Neutrophil (primary cell): ENCODE measurements around the gene ARFGAP3.

ENCODE experiments used
- H3K27ac ChIP-seq: fragments of 200-600 bp; sonication (generic); 2 replicates; pipeline ENCODE4 v1.5.1; 2016; ENCODE audit warnings: mild to moderate bottlenecking, moderate library complexity
- H3K27me3 ChIP-seq: fragments of 200-600 bp; sonication (generic); 2 replicates; pipeline ENCODE4 v1.6.0; 2016; ENCODE audit warnings: mild to moderate bottlenecking
- H3K36me3 ChIP-seq: fragments of 200-600 bp; sonication (generic); 2 replicates; pipeline ENCODE4 v1.5.1; 2017
- H3K4me1 ChIP-seq, 2 experiments: fragments of 200-600 bp in 1 of 2; sonication (generic) in 1 of 2; 1 replicate in 1 of 2; 2 replicates in 1 of 2; pipeline versions ENCODE4 v1.5.1 to v1.6.1; 2013 to 2016; ENCODE audit warnings: low read depth in 1 of 2, low read length in 1 of 2, mild to moderate bottlenecking in 1 of 2, moderate library complexity in 1 of 2; ENCODE audit not compliant: control insufficient read depth in 1 of 2, insufficient read depth in 1 of 2
- H3K4me3 ChIP-seq, 2 experiments: fragments of 200-600 bp in 1 of 2; sonication (generic) in 1 of 2; 1 replicate in 1 of 2; 2 replicates in 1 of 2; pipeline ENCODE4 v1.5.1; 2013 to 2016; ENCODE audit warnings: low read depth in 1 of 2, low read length in 1 of 2, mild to moderate bottlenecking in 1 of 2, moderate library complexity in 1 of 2
- H3K9me3 ChIP-seq: fragments of 200-600 bp; sonication (generic); 2 replicates; pipeline ENCODE4 v1.5.1; 2016
- TF ChIP-seq, protein P1 (sequence below): fragments of 200-600 bp; sonication (generic); IDR thresholded peaks from 2 replicates; pipeline ENCODE4 v1.5.1; 2016; ENCODE audit warnings: antibody characterized with exemption

Gene ARFGAP3

DNA sequence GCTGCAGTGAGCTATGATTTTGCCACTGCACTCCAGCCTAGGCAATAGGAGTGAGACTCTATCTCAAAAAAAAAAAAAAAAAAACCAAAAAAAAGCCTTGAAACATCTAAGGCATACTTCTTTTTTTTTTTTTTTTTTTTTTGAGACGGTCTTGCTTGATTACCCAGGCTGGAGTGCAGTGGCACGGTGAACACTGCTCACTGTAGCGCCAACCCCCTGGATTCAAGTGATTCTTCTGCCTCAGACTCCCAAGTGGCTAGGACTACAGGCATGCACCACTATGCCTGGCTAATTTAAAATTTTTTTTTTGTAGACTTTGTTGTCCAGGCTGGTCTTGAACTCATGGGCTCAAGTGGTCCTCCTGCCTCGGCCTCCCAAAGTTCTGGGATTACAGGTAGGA lies 19.5 kb downstream of the ARFGAP3 start:
- TF ChIP-seq, protein P1, sequence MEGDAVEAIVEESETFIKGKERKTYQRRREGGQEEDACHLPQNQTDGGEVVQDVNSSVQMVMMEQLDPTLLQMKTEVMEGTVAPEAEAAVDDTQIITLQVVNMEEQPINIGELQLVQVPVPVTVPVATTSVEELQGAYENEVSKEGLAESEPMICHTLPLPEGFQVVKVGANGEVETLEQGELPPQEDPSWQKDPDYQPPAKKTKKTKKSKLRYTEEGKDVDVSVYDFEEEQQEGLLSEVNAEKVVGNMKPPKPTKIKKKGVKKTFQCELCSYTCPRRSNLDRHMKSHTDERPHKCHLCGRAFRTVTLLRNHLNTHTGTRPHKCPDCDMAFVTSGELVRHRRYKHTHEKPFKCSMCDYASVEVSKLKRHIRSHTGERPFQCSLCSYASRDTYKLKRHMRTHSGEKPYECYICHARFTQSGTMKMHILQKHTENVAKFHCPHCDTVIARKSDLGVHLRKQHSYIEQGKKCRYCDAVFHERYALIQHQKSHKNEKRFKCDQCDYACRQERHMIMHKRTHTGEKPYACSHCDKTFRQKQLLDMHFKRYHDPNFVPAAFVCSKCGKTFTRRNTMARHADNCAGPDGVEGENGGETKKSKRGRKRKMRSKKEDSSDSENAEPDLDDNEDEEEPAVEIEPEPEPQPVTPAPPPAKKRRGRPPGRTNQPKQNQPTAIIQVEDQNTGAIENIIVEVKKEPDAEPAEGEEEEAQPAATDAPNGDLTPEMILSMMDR: no peak
- H3K27me3 ChIP-seq: no peaks in the 10 kb centered on the region
- H3K9me3 ChIP-seq: no peaks in the 10 kb centered on the region
- H3K27ac ChIP-seq: no peak overlapping the region
- no peaks in the 10 kb centered on the region for H3K4me1 ChIP-seq
- peaks cover 62% of the 10 kb centered on the region for H3K36me3 ChIP-seq
- H3K4me3 ChIP-seq: no peak overlapping the region

DNA sequence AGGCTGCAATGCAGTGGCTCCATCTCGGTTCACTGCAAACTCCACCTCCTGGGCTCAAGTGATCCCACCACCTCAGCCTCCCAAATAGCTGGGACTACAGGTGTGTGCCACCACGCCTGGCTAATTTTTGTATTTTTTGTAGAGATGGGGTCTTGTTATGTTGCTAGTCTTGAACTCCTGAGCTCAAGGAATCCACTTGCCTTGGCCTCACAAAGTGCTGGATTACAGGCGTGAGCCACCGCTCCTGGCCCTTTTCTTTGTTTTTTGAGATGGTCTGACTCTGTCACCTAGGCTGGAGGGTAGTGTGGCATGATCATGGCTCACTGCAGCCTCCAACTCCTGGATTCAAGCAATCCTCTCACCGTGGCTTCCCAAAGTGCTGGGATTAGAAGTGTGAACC lies 21.0 kb downstream of the ARFGAP3 start:
- Histone ChIP-seq H3K27me3 (no peaks in the 10 kb centered on the region), H3K36me3 (peaks cover 69% of the 10 kb centered on the region), H3K4me1 (no peaks in the 10 kb centered on the region), H3K27ac (no peak overlapping the region), H3K4me3 (no peak overlapping the region), H3K9me3 (no peaks in the 10 kb centered on the region)
- TF ChIP-seq, protein P1: no peak

DNA sequence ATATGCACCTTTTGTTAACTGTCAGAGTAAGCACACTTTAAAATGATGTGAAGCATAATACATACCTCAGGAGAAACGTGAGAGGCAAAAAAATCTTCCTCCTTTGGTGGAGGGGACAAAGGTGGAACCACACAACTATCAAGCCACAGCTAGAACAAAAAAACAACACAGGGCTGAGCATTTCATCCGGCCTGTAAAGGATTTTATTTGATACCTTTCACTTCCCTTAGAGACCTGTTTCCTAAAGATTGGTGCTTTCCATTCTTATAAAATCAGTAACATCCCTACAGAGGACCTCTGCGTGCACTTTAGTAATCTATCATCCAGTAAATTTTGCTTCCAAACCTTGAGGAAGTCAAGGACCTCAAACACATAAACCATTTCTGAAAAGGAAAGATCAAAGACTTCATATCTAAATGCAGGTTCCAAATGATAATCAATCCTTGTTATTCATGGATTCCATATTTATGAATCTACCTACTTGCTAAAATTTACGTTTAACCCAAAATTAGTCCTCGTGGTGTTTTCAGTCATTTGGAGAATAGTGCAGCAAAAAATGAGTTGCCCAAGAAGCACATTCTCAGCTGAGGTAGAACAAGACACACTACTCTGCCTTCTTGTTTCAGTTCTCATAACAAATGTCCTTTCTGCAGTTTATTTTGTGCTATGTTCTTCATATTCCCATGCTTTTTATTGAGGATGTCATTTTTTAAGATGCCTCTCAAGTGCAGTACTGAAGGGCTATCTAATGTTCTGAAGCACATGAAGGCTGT lies 22.7 kb downstream of the ARFGAP3 start:
- TF ChIP-seq, protein P1: no peak
- H3K4me3 ChIP-seq: no peak overlapping the region
- H3K27me3 ChIP-seq: no peaks in the 10 kb centered on the region
- H3K9me3 ChIP-seq: no peaks in the 10 kb centered on the region
- H3K36me3 ChIP-seq: peaks cover 76% of the 10 kb centered on the region
- no peaks in the 10 kb centered on the region for H3K4me1 ChIP-seq
- no peak overlapping the region for H3K27ac ChIP-seq

DNA sequence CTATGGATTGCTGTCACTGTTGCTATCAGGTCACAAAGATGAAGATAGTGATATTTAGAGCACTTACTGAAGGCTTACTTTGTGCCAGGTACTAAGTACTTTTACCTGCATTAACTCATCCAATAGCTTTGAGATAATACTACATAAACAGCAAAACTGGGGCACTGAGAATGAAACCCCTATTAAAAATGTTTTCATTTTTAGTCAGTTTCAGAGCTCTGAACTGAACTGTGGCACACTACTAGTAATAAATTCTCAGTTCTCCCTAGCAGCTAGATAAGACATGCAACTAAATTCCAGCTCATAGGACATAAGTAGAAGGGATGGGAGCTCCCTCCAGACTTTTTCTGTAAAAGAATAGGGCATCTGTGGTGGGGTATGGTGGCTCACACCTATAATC lies 24.0 kb downstream of the ARFGAP3 start:
- Histone ChIP-seq H3K9me3 (no peaks in the 10 kb centered on the region), H3K27me3 (no peaks in the 10 kb centered on the region), H3K4me1 (no peaks in the 10 kb centered on the region), H3K4me3 (no peak overlapping the region), H3K27ac (no peak overlapping the region), H3K36me3 (peaks cover 81% of the 10 kb centered on the region)
- TF ChIP-seq, protein P1: no peak

DNA sequence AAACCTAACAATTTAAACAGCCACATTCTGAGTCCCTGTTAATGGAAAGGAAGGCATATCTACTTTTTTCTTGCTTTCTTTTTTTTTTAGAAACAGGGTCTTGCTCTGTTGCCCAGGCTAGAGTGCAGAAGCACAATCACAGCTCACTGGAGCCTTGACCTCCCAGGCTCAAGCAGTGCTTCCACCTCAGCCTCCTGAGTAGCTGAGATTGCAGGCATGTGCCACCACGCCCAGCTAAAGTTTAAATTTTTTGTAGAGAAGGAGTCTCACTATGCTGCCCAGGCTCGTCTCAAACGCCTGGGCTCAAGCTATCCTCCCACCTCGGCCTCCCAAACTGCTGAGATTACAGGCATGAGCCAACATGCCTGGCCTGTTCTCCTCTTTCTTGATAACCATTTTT lies 25.4 kb downstream of the ARFGAP3 start:
- Histone ChIP-seq H3K4me3 (no peak overlapping the region), H3K27ac (no peak overlapping the region), H3K36me3 (peaks cover 92% of the 10 kb centered on the region), H3K9me3 (no peaks in the 10 kb centered on the region), H3K27me3 (no peaks in the 10 kb centered on the region), H3K4me1 (no peaks in the 10 kb centered on the region)
- TF ChIP-seq, protein P1: no peak
